Stimulated activated CD8-positive, alpha-beta memory T cell treated with anti-CD3 and anti-CD28 coated beads, Interleukin-2, amount 100 ng/mL, for 1 hour (primary cell): Measurements from ENCODE around the gene ADPGK.
"Not testable (repeated sequence)": the region's sequence is repeated elsewhere in the genome, so short reads cannot be mapped to it uniquely, and the experiment has no call there.

ENCODE experiments used
- DNase-seq, 2 donors: peaks; one replicate each; pipeline ENCODE4 v3.0.0-alpha.2; 2020; ENCODE audit warnings: low read depth in 2 of 2

The ADPGK gene

GRCh38 chr15:72751751-72752455 is 31.7 kb downstream of the ADPGK start:
- no peak for DNase-seq

GRCh38 chr15:72749700-72750099 is 33.9 kb downstream of the ADPGK start:
- DNase-seq: no peak

DNA sequence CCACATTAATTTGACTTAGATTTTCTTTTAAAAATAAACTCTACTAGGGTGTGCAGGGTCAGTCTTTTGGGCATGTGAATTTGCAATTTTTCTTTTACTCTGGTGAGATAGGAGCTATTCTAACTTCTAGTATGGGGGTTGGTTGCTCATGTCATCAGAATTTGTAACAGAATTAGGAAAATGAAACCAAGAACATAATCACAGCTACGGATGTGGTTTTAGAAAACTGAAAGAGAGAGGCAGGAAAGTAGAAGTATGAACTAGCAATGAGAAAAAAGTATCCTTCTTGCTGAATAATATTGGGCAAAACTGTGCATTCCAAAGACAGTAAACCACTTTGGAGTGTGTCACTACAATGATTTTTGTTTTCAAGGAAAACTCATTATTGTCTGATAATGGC is 43.3 kb downstream of the ADPGK start:
- DNase-seq: no peak

- DNase-seq: no peak
Observed at GRCh38 chr15:72737723-72738122, 45.8 kb downstream of the ADPGK start.

- no peak for DNase-seq
Observed at GRCh38 chr15:72737061-72737460, 46.5 kb downstream of the ADPGK start.

DNA sequence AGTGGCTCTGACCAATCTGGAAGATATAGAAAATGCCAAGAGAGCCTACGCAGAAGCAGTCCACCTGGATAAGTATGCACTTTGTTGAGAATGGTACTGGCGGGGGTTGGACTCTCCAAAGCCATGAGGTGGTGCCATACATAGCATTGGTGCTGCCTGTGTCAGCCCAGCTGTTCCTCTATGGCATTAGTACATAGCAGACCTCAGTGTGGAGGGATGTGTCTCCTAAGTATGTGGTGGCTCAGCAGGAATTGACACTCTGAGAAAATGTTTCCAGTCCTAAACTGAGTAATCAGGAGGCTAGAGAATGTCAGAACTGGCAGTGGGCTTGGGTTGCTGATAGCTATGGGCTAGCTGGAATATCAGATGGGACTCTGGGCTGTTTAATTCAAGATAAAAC is 48.4 kb downstream of the ADPGK start:
- DNase-seq: no peak

GRCh38 chr15:72733941-72734738 is 49.4 kb downstream of the ADPGK start:
- DNase-seq: no peak

- no peak for DNase-seq
Observed at GRCh38 chr15:72732516-72732915, 51.0 kb downstream of the ADPGK start.

DNA sequence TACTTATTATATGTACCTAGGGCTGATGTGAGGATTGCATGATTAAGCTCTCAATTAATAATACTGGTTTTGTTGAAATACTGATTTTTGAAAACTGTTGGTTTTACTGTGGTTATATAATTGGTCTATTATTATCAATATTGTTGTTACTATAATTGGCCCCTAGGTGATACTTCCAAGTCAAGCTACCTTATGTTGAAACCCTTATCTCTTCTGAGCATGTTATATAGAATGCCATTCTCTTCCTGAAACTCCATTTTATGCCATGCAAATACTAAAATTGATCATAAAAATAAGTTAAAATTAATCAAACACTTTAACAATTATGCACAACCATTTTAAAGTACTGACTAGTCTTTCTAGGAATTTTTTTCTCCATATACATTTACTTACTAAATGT is 51.5 kb downstream of the ADPGK start:
- DNase-seq: no peak

- no peak for DNase-seq
Observed at GRCh38 chr15:72728821-72729220, 54.7 kb downstream of the ADPGK start.

DNA sequence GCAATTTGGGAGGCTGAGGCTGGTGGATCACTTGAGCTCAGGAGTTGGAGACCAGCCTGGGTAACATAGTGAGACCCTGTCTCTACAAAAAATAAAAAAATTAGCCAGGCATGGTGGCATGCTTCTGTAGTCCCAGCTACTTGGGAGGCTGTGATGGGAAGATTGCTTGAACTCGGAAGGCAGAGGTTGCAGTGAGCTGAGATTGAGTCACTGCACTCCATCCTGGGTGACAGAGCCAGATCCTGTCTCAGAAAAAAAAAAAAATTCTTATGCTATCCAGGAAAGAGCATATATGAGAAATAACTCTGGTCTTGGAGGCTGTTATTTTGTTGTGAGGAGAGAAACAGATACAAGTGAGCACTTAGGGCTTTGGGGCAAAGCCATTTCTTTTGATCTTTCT is 55.3 kb downstream of the ADPGK start:
- not testable (repeated sequence) for DNase-seq

- DNase-seq: no peak
Observed at GRCh38 chr15:72727154-72727553, 56.4 kb downstream of the ADPGK start.

- DNase-seq: not testable (repeated sequence)
Observed at GRCh38 chr15:72725851-72726250, 57.7 kb downstream of the ADPGK start.

DNA sequence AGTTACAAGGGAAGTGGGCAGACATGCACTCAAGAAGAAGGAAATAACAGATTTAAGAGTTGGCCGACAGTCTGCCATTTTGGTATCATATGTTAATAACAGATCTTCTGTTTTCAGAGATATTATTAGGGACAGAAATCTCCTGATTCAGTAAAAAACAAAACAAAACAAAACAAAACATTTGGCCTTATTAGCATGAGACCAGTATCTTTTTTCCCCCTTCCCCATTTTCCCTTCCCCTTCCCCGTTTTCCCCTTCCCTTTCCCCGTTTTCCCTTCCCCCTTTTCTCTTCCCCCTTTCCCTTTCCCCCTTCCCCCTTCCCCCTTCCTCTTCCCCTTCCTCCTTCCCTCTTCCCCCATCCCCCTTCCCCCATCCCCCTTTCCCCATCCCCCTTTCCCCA is 58.1 kb downstream of the ADPGK start:
- no peak for DNase-seq

GRCh38 chr15:72724028-72724427 is 59.5 kb downstream of the ADPGK start:
- no peak for DNase-seq

GRCh38 chr15:72722071-72722696 is 61.4 kb downstream of the ADPGK start:
- DNase-seq: peak; percentile 33 to 57

GRCh38 chr15:72708551-72709303 is 74.8 kb downstream of the ADPGK start:
- not testable (repeated sequence) for DNase-seq

- DNase-seq: no peak
Observed at GRCh38 chr15:72706266-72706665, 77.3 kb downstream of the ADPGK start.
